ENCODE results near the gene DGKG.

- no peak for TF ChIP-seq SP1 (IDR thresholded peaks at IDR 0.05)
- TF ChIP-seq FOXA1 (IDR thresholded peaks at IDR 0.05), result no peak
- no peak for TF ChIP-seq LEF1 (IDR thresholded peaks at IDR 0.05; ENCODE audit: borderline replicate concordance)
- TF ChIP-seq BHLHE40 (IDR thresholded peaks at IDR 0.05; ENCODE audit: borderline replicate concordance), result no peak
- TF ChIP-seq NFRKB (IDR thresholded peaks at IDR 0.05), result no peak
- TF ChIP-seq TARDBP (IDR thresholded peaks at IDR 0.05), result no peak
- TF ChIP-seq FOXM1 (IDR thresholded peaks at IDR 0.05; ENCODE audit: borderline replicate concordance), result no peak
- no peak for TF ChIP-seq SUZ12 (IDR thresholded peaks at IDR 0.05)
- TF ChIP-seq ZNF384 (IDR thresholded peaks at IDR 0.05), result no peak
Measured at GRCh38 chr3:186303965-186304364, 58.1 kb downstream of the DGKG start.
